HEK293 (cell line): ENCODE data around the gene MAMDC2.

Experiments used
- CTCF ChIA-PET: fragments of 350-600 bp; formaldehyde crosslinking; extraction: SDS; loops from one replicate; lab custom pipeline; 2021; ENCODE audit warnings: antibody characterized with exemption; lab: Yijun Ruan, JAX
- POLR2A ChIA-PET: fragments of 300-600 bp; formaldehyde crosslinking; extraction: SDS; loops from one replicate; lab custom pipeline; 2020; ENCODE audit warnings: antibody characterized with exemption, inconsistent platforms; lab: Yijun Ruan, JAX
- H3K27ac ChIP-seq: fragments of 200-500 bp; sonication (Bioruptor generic); 2 replicates; pipeline ENCODE4 v1.5.1; 2014; ENCODE audit warnings: low read depth, low read length, control low read depth, inconsistent platforms; ENCODE audit errors: extremely low read depth
- H3K36me3 ChIP-seq, 2 experiments: fragments of 200-500 bp in 1 of 2; sonication (Bioruptor generic) in 1 of 2; 1 replicate in 1 of 2; 2 replicates in 1 of 2; pipeline ENCODE4 v1.5.1; 2014 to 2017; ENCODE audit warnings: inconsistent platforms in 2 of 2, low read length in 2 of 2; ENCODE audit not compliant: control insufficient read depth in 2 of 2, insufficient read depth in 1 of 2
- H3K4me1 ChIP-seq: fragments of 200-500 bp; sonication (Bioruptor generic); 2 replicates; pipeline ENCODE4 v1.5.1; 2014; ENCODE audit warnings: mild to moderate bottlenecking, low read length, inconsistent platforms; ENCODE audit not compliant: control insufficient read depth, insufficient read depth
- H3K4me3 ChIP-seq: 2 replicates; pipeline ENCODE4 v1.5.1; 2011; ENCODE audit warnings: low read depth, mild to moderate bottlenecking, control low read depth, low read length, moderate library complexity
- H3K9me3 ChIP-seq: fragments of 200-500 bp; sonication (Bioruptor generic); 2 replicates; pipeline ENCODE4 v1.5.1; 2014; ENCODE audit warnings: low read depth, low read length, inconsistent platforms; ENCODE audit not compliant: control insufficient read depth, insufficient read depth
- BCL11B ChIP-seq: fragments of 450-650 bp; formaldehyde crosslinking; IDR thresholded peaks from 2 replicates; pipeline ENCODE4 v1.5.1; 2016; ENCODE audit warnings: low read depth, missing biosample characterization, missing genetic modification characterization
- FEZF1 ChIP-seq: fragments of 450-650 bp; formaldehyde crosslinking; IDR thresholded peaks from 2 replicates; pipeline ENCODE4 v1.5.1; 2016; ENCODE audit warnings: missing biosample characterization, missing genetic modification characterization
- HOXD13 ChIP-seq: sonication (generic); formaldehyde crosslinking; IDR thresholded peaks from 2 replicates; pipeline ENCODE4 v1.8.0; 2022; ENCODE audit warnings: missing genetic modification reagents, borderline replicate concordance
- SP2 ChIP-seq: fragments of 450-650 bp; formaldehyde crosslinking; IDR thresholded peaks from 2 replicates; pipeline ENCODE4 v1.5.1; 2016; ENCODE audit warnings: missing biosample characterization, missing genetic modification characterization
- ZNF10 ChIP-seq: fragments of 450-650 bp; formaldehyde crosslinking; IDR thresholded peaks from 2 replicates; pipeline ENCODE4 v1.5.1; 2017; ENCODE audit warnings: missing biosample characterization, missing genetic modification characterization
- ZNF138 ChIP-seq: fragments of 450-650 bp; formaldehyde crosslinking; IDR thresholded peaks from 2 replicates; pipeline ENCODE4 v1.5.1; 2016; ENCODE audit warnings: missing biosample characterization, missing genetic modification characterization, borderline replicate concordance
- ZNF175 ChIP-seq: fragments of 450-650 bp; formaldehyde crosslinking; IDR thresholded peaks from 2 replicates; pipeline ENCODE4 v1.5.1; 2016; ENCODE audit warnings: missing biosample characterization, missing genetic modification characterization
- ZNF558 ChIP-seq: fragments of 450-650 bp; formaldehyde crosslinking; IDR thresholded peaks from 2 replicates; pipeline ENCODE4 v1.5.1; 2016; ENCODE audit warnings: missing biosample characterization, missing genetic modification characterization
- ZNF560 ChIP-seq: fragments of 450-650 bp; formaldehyde crosslinking; IDR thresholded peaks from 2 replicates; pipeline ENCODE4 v1.5.1; 2017; ENCODE audit warnings: missing biosample characterization, missing genetic modification characterization, borderline replicate concordance
- ZNF626 ChIP-seq: fragments of 450-650 bp; sonication (Bioruptor Pico); formaldehyde crosslinking; IDR thresholded peaks from 2 replicates; pipeline ENCODE4 v1.5.1; 2018; ENCODE audit warnings: missing biosample characterization, missing genetic modification characterization, inconsistent platforms
- ZNF658 ChIP-seq: fragments of 450-650 bp; formaldehyde crosslinking; IDR thresholded peaks from 2 replicates; pipeline ENCODE4; 2016; ENCODE audit warnings: missing biosample characterization, missing genetic modification characterization
- ZNF701 ChIP-seq: fragments of 450-650 bp; formaldehyde crosslinking; IDR thresholded peaks from 2 replicates; pipeline ENCODE4 v1.5.1; 2016; ENCODE audit warnings: missing biosample characterization, missing genetic modification characterization
- ZNF76 ChIP-seq: fragments of 450-650 bp; formaldehyde crosslinking; IDR thresholded peaks from 2 replicates; pipeline ENCODE4; 2016; ENCODE audit warnings: low read depth, missing biosample characterization, missing genetic modification characterization, borderline replicate concordance
- TF ChIP-seq, protein P1 (sequence below): fragments of 450-650 bp; formaldehyde crosslinking; IDR thresholded peaks from 2 replicates; pipeline ENCODE4 v1.5.1; 2016; ENCODE audit warnings: missing biosample characterization, missing genetic modification characterization
- TF ChIP-seq, protein P2 (sequence below): fragments of 450-650 bp; formaldehyde crosslinking; IDR thresholded peaks from 2 replicates; pipeline ENCODE4 v1.5.1; 2016; ENCODE audit warnings: missing biosample characterization, missing genetic modification characterization
- TF ChIP-seq, protein P3 (sequence below): fragments of 450-650 bp; formaldehyde crosslinking; IDR thresholded peaks from 2 replicates; pipeline ENCODE4 v1.5.1; 2017; ENCODE audit warnings: missing biosample characterization, missing genetic modification characterization
- TF ChIP-seq, protein P4 (sequence below): IDR thresholded peaks from 2 replicates; pipeline ENCODE4 v1.6.1; 2011; ENCODE audit warnings: mild to moderate bottlenecking, low read depth, low read length, borderline replicate concordance
- TF ChIP-seq, protein P5 (sequence below): fragments of 450-650 bp; formaldehyde crosslinking; IDR thresholded peaks from 2 replicates; pipeline ENCODE4 v1.5.1; 2016; ENCODE audit warnings: missing biosample characterization, missing genetic modification characterization, borderline replicate concordance

MAMDC2 gene

DNA sequence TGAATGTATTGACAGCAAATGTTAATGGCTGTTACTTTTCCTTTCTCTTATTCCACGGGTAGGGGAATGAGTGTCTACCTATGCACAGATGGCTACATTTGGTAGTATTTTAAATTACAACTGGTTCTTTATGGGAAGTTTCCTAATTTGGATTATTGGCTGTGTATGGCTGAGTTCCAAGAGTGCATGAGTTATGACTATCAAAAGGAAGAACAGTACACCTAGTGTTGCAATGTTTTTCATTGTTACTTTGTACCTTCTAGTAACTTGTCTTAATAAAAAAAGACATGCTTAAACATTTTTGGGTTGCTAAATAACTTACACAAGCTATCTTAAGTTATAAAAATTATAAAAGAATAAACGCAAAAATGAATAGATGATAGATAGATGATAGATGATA lies 35.8 kb upstream of the MAMDC2 start (continued):
- TF ChIP-seq, protein P1, sequence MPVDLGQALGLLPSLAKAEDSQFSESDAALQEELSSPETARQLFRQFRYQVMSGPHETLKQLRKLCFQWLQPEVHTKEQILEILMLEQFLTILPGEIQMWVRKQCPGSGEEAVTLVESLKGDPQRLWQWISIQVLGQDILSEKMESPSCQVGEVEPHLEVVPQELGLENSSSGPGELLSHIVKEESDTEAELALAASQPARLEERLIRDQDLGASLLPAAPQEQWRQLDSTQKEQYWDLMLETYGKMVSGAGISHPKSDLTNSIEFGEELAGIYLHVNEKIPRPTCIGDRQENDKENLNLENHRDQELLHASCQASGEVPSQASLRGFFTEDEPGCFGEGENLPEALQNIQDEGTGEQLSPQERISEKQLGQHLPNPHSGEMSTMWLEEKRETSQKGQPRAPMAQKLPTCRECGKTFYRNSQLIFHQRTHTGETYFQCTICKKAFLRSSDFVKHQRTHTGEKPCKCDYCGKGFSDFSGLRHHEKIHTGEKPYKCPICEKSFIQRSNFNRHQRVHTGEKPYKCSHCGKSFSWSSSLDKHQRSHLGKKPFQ (tag by site-specific recombination) = no peak
- TF ChIP-seq, protein P2, sequence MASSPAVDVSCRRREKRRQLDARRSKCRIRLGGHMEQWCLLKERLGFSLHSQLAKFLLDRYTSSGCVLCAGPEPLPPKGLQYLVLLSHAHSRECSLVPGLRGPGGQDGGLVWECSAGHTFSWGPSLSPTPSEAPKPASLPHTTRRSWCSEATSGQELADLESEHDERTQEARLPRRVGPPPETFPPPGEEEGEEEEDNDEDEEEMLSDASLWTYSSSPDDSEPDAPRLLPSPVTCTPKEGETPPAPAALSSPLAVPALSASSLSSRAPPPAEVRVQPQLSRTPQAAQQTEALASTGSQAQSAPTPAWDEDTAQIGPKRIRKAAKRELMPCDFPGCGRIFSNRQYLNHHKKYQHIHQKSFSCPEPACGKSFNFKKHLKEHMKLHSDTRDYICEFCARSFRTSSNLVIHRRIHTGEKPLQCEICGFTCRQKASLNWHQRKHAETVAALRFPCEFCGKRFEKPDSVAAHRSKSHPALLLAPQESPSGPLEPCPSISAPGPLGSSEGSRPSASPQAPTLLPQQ = no peak
- TF ChIP-seq, all 188 proteins: peak for 0

DNA sequence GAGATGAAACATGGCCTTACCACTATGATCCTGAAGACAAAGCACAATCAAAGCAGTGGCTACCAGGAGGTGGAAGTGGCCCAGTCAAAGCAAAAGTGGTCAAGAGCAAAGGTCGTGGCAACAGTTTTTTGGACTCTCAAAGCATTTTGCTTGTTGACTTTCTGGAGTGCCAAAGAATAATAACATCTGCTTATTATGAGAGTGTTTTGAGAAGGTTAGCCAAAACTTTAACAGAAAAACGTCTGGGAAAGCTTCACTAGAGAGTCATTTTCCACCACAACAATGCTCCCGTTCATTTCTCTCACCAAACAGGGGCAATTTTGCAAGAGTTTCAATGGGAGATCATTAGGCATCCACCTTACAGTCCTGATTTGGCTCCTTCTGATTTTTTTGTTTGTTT lies 33.6 kb upstream of the MAMDC2 start:
- ChIA-PET CTCF (interaction anchor here (0.5 kb wide), 1 partner anchor 40 kb away, joined by 4 read pairs; no protein-coding TSS in a partner anchor), POLR2A (no interaction called here)
- Histone ChIP-seq H3K27ac (no peak overlapping the region), H3K4me1 (no peaks in the 10 kb centered on the region), H3K9me3 (no peaks in the 10 kb centered on the region), H3K36me3 (no peaks in the 10 kb centered on the region), H3K4me3 (no peak overlapping the region)
- TF ChIP-seq ZNF175 = no peak
- no peak for TF ChIP-seq ZNF658 (tag by site-specific recombination)
- no peak for TF ChIP-seq BCL11B
- TF ChIP-seq, protein P3, sequence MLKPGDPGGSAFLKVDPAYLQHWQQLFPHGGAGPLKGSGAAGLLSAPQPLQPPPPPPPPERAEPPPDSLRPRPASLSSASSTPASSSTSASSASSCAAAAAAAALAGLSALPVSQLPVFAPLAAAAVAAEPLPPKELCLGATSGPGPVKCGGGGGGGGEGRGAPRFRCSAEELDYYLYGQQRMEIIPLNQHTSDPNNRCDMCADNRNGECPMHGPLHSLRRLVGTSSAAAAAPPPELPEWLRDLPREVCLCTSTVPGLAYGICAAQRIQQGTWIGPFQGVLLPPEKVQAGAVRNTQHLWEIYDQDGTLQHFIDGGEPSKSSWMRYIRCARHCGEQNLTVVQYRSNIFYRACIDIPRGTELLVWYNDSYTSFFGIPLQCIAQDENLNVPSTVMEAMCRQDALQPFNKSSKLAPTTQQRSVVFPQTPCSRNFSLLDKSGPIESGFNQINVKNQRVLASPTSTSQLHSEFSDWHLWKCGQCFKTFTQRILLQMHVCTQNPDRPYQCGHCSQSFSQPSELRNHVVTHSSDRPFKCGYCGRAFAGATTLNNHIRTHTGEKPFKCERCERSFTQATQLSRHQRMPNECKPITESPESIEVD = no peak
- TF ChIP-seq, protein P4, sequence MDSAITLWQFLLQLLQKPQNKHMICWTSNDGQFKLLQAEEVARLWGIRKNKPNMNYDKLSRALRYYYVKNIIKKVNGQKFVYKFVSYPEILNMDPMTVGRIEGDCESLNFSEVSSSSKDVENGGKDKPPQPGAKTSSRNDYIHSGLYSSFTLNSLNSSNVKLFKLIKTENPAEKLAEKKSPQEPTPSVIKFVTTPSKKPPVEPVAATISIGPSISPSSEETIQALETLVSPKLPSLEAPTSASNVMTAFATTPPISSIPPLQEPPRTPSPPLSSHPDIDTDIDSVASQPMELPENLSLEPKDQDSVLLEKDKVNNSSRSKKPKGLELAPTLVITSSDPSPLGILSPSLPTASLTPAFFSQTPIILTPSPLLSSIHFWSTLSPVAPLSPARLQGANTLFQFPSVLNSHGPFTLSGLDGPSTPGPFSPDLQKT = no peak
- no peak for TF ChIP-seq ZNF138
- no peak for TF ChIP-seq ZNF626 (tag by site-specific recombination)
- TF ChIP-seq FEZF1 (tag by site-specific recombination) = no peak
- no peak for TF ChIP-seq SP2 (tag by site-specific recombination)
- no peak for TF ChIP-seq ZNF10
- TF ChIP-seq ZNF701 (tag by site-specific recombination) = no peak
- no peak for TF ChIP-seq HOXD13 (CRISPR knock-in tag)

DNA sequence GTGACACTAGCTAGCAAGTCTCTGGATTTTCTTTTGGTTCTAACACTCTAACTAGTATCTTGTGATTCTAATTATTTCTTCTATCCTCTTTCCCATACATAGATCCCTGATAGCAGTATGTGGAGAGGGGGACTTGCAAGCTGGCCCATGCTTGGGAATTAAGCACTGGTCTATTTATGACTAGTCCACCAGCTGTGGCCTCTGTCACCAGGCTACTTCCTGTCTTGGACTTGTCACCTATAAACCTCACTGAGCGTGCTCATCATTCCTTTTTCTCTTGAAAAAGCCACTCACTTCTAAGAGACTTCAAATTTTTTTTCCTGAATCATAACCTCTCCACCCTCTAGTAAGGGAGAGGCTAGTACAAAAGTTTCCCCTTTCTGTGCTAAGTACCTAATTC lies 32.3 kb upstream of the MAMDC2 start:
- Histone ChIP-seq H3K4me3 (no peak overlapping the region), H3K36me3 (no peaks in the 10 kb centered on the region), H3K9me3 (no peaks in the 10 kb centered on the region), H3K27ac (no peak overlapping the region), H3K4me1 (no peaks in the 10 kb centered on the region)
- POLR2A ChIA-PET = no interaction called here
- CTCF ChIA-PET = no interaction called here
- TF ChIP-seq ZNF558 (no peak), ZNF76 (tag by site-specific recombination) (no peak), ZNF560 (tag by site-specific recombination) (no peak)
- TF ChIP-seq, protein P5, sequence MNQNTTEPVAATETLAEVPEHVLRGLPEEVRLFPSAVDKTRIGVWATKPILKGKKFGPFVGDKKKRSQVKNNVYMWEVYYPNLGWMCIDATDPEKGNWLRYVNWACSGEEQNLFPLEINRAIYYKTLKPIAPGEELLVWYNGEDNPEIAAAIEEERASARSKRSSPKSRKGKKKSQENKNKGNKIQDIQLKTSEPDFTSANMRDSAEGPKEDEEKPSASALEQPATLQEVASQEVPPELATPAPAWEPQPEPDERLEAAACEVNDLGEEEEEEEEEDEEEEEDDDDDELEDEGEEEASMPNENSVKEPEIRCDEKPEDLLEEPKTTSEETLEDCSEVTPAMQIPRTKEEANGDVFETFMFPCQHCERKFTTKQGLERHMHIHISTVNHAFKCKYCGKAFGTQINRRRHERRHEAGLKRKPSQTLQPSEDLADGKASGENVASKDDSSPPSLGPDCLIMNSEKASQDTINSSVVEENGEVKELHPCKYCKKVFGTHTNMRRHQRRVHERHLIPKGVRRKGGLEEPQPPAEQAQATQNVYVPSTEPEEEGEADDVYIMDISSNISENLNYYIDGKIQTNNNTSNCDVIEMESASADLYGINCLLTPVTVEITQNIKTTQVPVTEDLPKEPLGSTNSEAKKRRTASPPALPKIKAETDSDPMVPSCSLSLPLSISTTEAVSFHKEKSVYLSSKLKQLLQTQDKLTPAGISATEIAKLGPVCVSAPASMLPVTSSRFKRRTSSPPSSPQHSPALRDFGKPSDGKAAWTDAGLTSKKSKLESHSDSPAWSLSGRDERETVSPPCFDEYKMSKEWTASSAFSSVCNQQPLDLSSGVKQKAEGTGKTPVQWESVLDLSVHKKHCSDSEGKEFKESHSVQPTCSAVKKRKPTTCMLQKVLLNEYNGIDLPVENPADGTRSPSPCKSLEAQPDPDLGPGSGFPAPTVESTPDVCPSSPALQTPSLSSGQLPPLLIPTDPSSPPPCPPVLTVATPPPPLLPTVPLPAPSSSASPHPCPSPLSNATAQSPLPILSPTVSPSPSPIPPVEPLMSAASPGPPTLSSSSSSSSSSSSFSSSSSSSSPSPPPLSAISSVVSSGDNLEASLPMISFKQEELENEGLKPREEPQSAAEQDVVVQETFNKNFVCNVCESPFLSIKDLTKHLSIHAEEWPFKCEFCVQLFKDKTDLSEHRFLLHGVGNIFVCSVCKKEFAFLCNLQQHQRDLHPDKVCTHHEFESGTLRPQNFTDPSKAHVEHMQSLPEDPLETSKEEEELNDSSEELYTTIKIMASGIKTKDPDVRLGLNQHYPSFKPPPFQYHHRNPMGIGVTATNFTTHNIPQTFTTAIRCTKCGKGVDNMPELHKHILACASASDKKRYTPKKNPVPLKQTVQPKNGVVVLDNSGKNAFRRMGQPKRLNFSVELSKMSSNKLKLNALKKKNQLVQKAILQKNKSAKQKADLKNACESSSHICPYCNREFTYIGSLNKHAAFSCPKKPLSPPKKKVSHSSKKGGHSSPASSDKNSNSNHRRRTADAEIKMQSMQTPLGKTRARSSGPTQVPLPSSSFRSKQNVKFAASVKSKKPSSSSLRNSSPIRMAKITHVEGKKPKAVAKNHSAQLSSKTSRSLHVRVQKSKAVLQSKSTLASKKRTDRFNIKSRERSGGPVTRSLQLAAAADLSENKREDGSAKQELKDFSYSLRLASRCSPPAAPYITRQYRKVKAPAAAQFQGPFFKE = no peak
